NCI-H2081 (cell line): Measurements from ENCODE around the gene KRTAP5-4.
"Not testable (repeated sequence)": the region's sequence is repeated elsewhere in the genome, so short reads cannot be mapped to it uniquely, and the experiment has no call there.

ENCODE experiments used
- DNase-seq, 2 experiments: peaks; one replicate each; lab custom pipeline; 2025; lab: John Stamatoyannopoulos, UW

Gene KRTAP5-4

DNA sequence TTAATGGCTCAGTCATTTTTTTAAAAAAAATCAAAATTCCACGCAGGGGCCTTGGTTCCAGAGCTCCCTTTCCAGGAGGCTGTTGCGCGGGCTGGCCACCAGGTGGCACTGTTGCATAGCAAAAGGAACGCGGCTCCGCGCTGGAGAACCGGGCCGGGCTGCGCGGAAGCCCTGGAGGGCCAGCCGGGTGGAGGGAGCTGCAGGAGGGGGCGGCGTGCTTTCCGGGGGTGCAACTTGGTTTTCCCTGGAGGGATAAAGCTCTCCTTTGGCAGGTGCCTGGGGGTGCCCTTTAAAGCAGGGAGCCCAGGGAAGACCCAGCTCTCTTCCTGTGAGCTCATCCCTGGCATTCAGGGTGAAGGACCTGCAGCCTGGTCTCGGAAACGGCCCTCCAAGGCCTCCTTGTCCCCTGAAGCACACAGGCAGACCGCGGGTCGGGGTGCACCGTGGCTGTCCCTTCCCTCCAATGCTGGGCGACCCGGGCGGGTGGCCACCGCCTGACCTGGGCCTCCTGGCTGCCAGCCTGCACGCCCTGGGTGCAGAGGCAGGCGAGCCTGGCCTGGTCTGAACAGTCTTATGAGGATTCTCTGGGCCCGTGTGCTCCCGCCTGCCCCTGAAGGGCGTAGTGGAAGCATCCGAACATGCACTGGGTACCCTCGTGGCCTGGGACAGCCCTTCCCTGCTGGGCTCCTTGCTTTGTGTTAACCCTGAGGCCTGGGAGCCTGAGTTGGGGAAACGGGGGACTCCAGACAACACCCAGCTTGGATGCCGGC is 31.0 kb upstream of the KRTAP5-4 start:
- peak; percentile 22 to 33 for DNase-seq

DNA sequence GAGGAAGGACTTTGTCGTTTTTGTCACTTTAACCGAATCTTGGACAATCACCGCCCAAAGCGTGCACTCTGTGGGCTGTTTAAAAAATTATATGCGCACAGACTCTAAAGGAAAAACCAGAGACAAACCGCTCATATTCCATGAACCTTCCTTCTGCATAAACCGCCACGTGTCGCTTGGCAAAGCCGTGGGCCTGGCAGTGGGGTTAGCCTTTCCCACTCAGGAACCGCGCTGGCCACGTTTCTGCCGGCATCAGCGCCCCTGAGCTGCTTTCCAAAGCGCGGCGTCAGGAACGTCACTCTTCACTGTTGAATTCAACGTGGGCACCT is 30.5 kb upstream of the KRTAP5-4 start:
- no peak for DNase-seq

DNA sequence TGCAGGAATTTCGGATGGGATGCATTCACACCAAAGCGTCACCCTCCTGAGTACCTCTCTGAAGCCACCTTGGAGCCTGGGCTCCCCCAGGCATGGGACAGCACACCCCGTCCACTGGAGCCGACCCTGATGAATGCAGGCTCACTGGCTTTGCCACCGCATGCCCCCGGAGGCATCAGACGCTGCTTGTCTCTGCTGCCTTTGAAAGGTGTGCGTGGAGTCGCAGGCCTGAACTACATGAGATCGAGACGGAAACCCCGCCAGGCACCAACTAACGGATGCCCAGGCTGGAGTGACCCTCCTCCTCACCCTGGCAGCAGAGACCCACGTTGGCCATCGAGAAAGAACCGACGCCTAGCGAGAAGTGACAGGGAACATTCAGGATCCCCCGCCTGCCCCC is 30.1 kb upstream of the KRTAP5-4 start:
- DNase-seq = no peak

DNA sequence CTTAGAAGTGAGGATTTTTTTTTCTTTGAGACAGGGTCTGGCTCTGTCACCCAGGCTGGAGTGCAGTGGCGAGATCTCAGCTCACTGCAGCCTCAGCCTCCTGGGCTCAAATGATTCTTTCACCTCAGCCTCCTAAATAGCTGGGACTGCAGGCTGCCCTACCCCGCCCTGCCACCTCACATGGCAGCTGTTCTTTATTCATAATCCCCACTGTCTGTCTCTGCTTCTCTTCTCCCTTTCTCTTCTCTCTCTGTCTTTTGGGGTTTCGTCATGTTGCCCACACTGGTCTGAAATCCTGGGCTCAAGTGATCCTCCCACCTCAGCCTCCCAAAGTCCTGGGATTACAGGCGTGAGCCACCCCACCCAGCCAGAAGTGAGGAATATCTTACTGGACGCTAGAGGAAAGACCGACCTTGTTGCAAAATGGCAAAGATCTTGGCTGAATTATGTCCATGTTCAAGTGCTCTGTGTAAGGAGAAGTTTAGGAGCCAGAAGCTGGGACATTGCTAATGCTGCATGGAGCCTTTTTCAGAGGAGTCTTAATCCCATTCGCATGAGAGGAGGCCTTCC is 29.6 kb upstream of the KRTAP5-4 start:
- no peak for DNase-seq

DNA sequence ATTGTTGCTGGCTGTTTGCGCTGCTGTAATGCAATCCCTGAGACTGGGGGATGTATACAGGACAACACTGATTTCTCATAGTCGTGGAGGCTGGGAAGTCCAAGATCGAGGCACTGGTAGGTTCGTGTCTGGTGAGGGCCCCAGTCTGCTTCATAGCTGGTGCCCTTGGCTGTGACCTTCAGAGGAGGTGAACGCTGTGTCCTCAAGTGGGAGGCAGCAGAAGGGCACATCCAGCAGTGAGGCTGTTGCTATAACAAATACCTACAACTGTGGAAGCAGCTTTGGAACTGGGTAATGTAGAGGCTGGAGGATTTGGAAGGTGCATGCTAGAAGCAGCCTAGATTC is 29.0 kb upstream of the KRTAP5-4 start:
- DNase-seq = no peak

DNA sequence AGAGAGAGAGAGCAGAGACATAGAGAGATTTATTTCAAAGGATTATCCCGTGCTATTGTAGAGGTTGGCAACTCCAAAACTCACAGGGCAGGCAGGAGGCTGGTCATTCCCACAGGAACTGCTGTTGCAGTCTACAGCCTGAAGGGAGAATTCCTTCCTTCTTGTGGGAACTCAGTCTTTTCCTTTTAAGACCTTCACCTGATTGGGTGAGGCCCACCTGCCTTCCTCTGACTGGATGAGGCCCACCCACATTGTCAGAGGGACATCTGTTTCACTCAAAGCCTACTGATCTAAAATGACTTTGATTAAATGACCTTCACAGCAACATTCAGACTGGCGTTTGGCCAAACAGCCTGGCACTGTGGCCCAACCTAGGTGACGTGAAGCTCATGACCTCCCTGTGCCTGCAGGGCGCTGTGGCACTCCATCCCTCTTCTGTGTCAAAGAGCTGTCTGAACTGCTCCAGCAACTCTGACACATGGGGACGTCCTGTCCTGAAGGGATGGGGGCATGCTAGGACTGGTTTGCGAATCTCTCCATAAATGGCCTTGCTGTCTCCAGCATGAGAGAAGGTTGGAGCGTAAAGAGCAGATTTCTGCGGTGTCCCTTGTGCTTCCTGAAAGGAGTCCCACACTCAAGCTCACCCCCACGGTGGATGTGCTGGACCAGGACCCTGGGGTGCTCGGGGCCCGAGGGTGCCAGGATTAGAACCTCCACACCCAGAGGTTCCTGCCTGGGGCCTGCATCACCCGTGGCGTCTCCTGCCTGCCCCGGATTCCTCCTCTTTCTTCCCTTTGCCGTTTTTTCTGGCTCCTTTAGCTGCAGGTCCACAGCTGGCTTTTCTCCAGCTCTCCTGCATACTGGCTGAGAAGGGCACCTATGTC is 28.3 kb upstream of the KRTAP5-4 start:
- DNase-seq = no peak

DNA sequence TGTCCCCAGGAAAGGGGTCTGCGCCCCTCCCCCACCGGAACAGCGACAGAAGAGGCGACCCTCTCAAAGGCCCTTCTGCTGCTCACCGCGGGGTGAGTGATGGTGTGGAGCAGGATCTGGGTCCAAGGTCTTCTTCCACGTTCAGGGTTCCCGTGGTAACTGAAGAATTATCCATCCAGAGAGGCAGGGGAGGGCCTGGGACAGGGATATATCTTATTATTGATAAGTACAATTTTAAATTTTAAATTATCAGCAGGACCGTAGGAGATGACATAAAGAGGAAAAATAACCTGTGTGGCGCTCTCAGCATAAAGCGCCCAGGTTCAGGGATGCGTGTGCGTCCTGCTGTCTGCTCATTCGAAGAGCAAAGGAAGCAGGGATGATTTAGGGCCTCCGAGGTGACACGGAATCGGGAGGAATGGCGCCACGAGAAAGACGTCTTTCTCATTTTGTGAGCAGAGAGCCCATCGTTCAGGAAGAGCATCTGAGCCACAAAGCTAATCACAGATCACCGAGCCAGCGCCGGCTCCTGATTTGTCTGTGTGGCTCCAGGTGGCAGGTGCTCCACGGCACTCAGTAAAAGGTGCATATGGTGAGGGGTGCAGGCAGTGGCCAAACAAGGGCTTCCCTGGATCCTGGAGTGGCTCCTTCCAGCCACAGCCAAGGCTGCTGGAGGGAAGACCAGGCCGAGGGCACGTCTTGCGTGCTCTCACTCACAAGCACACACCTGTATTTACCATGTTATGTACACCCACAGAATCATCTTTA is 26.9 kb upstream of the KRTAP5-4 start:
- DNase-seq = no peak

DNA sequence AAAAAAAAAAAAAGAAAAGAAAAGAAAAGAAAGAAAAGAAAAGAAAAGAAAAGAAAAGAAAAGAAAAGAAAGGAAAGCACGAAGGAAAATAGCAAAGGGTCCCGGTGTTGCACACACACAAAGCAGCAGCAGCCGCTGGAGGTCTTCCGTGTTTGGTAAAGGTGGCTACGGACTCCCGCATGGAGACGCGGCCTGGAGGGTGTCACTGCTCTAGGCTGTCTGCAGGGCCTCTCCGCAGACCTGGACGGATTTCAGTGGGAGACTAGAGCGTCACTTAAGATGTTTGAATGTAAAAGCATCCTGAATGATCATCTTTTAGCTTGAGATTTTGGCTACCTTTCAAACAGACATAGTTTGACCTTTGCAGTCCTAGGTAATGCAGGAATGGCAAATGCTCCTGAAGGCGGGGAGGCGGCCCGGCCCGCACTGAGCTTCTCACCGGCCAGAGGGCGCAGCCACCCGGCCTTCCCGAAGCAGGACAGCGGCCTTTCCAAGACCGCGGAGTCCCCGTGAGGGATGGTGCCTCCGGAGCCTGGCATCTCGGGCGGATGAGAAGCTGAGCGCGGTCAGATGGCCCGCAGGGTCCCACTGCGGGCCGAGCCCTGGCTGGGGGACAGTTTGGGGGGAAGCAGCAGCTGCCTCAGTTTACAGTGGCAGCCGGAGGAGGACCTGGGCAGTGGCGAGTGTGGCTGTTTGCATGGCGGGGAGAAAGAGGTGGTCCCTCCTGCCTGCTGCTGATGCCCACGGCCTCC is 26.1 kb upstream of the KRTAP5-4 start:
- DNase-seq = no peak

DNA sequence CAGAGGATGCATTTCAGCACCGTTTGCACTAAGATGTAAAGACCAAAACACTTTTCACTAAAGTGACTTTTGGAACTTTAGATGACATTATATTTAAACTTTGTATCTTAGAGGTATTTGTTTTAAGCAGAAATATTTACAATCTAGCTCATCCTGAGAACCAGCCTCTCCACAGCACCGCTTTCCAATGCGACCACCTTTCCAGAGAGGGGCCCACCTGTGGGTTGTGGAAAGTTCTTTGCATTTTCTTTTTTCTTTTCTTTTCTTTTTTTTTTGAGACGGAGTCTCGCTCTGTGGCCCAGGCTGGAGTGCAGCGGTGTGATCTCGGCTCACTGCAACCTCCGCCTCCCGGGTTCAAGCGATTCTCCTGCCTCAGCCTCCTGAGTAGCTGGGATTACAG is 24.6 kb upstream of the KRTAP5-4 start:
- DNase-seq = not testable (repeated sequence)

DNA sequence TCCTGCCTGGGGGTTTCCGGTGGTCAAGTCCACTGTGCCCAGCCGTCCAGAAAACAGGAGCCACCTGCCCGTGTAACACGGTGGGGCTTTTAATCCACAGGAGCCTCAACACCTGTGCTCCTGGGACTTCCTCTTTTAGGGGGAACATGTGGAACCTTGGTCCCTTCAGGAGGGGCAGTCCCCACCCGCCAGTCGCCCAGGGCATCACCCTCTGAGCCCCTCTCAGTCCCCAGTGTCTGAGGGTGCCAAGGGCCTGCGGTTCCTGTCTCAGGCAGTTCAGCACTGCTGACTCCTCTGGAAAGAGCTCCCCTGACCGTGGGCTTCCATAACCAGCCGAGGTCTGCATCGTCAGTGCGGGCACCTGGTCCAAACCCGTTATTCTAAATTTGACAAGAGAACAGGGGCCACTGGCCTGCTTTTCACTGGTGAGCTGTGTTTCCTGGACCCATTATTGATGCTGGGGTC is 23.5 kb upstream of the KRTAP5-4 start:
- DNase-seq = no peak

DNA sequence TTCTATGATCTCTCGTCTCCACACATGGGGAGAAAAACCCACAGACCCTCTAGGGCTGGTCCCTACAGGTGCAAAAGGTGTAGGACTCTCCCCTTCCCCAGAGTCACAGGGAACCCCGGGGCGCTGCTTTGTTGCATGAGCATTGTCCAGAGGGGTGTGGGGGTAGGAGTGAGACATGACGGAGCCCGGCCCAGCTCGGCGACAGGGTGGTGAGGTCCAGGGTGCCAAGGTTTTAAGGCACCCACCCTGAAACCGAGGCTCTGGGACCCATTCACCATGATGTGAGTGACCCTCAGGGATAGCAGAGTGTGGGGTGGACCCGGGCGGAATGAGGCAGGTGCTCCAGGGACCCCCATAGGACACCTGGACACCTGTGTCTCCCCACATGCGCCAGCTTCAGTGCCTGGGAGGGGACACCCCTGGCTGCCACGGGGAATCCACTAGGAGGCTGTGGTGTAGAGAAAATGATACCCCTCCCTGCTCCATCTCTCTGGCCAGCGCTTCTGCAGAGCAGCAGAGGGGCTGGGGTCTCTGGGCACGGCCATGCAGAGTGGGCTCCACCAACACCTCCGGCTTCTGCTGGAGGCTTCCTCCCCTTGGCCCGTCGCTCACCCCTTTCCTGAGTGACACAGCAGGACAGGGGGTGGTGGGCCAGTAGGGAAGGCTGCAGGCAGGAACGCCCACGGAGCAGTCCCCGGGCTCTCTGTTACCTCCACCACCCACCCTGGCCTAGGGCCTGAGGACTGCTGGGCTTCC is 22.8 kb upstream of the KRTAP5-4 start:
- no peak for DNase-seq

DNA sequence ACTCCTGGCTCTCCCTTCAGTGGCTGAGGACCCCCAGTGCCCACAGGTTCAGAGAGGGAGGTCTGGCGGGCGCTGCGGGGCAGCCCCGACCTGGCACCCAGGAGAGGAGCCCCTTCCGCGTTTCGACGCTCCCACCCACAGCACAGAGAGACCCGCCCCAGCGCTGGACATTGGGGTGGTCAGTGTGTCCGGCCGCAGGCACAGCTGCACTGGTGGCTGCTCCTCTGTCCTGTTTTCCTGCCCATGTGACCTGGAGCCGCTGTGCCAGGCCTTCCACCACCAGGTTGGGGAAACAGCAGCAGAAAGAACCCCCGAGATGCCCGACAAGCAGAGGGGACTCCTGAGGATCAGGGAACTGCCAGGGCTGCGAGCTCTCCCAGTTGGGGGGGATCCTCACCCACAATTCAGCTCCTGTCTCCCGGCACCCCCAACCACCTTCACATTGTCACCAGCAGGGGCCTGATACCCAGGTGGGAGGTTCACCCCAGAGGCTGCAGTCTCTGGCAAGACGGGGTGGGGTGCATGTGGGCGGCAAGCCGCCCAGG is 21.3 kb upstream of the KRTAP5-4 start:
- no peak for DNase-seq

DNA sequence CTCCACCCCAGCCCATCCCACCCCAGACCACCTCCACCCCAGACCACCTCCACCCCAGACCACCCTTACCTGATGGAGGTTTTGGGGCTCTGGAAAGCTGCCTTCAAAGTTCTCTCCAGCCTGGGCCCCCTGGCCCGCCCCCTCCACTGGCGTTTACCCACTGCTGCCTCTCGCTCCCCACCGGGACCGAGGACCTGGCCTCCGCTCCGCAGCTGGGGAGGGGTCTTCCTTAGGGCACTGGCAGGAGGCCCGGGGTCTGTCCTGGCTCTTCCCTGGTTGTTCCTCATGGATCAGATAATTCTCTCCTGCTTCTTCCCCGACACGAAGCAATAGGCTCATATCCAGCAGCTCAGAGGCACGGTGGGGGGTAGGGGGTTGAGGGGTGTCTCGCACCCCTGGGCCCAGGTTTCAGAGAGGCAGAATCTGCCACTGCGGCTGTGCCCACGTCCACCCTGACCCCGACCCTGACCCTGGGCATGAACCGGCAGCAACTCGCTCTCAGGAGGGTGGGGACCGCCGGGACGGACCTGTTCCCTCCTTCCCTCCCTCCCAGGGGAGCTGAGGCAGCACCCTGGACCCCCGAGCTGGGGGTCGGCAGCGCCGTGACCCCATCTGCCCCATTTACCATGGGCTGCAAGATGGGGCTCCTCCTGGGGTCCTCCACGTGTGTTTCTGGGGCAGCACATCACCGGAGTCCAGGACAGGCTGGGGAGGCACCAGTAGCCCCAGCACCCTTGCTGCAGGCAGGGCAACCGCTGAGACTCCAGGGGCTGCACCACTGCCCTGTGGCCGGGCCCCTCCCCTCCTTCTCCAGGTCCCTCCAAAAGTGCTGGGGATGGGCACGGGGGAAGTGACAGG is 20.6 kb upstream of the KRTAP5-4 start:
- no peak for DNase-seq

DNA sequence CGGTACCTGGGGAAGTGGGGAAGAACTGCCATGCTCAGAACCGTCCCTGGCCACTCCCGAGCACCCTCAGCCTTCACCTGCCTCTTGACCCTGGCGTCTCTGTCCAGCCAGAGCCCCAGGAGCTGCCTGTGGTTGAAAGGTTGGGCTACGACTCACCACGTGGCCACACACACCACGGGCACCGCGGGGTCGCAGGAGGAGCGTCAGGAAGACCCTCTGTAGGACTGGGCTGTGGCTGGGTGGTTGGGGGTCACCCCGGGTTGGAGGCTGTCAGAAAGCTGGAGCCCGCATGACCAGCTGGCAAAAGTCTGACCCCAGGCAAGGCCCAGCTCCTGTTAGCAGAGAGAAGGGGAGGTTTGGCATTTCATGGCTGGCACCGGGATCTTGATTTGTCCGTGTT is 19.2 kb upstream of the KRTAP5-4 start:
- no peak for DNase-seq

DNA sequence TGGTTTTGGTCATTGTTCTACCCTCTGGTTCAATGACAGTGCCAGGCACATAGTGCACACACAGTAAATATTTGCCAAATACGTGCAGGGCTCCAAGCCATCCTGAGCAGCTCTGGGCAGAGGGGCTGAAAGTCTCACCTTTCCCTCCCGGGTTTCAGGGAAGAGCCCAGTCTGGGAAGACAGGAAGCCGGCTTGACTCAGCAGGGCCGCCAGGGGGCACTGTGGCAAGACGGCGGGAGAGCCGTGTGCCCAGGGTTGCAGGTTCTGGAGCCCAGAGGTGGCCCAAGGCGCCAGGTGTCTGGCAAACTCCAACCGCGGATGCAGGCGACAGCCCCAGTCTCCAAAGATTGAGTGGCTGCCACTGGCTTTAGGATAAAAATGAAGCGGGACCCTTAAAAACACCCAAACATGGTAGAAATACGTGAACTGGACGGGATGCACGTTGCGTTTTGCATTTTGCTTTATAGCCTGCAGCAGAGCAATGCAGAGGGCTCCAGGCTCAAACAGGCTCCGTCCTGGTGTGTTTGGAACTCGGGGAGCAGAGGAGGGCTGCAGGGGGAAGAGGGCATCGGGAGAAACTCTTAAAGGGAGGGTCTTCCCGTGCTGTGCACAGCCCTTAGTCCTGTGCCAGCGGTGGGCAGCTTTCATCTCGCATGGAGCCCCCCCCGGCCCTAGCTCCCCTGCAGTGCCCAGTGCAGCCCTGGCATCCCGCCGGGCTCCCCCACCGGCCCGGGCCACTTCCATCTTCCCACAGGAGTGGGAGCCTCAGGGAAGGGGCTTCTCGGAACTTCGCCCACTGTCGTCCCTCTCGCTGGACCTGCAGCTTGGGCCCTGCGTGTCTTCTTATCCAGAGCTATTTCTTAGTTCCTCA is 18.4 kb upstream of the KRTAP5-4 start:
- peak in 1 of 2 experiments; percentile 39 for DNase-seq

DNA sequence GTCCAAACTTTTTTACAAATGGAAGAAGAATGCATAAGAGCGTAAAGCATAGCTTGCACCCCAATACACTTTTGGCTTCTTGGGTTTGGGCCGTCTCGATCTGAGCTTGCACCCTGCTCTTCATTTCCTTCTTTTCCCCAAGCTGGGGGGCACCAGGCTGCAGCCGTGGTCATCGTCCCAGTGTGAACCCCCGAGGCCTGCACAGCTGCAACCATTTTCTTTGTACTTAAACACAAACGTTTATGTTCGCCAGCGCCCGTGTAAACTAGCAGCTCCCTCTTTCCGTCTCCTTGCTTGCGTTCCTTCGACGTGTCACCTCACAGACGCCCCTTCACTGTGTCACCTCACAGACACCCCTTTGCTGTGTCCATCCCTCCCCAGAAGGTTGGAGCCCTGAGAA is 17.7 kb upstream of the KRTAP5-4 start:
- DNase-seq = no peak

DNA sequence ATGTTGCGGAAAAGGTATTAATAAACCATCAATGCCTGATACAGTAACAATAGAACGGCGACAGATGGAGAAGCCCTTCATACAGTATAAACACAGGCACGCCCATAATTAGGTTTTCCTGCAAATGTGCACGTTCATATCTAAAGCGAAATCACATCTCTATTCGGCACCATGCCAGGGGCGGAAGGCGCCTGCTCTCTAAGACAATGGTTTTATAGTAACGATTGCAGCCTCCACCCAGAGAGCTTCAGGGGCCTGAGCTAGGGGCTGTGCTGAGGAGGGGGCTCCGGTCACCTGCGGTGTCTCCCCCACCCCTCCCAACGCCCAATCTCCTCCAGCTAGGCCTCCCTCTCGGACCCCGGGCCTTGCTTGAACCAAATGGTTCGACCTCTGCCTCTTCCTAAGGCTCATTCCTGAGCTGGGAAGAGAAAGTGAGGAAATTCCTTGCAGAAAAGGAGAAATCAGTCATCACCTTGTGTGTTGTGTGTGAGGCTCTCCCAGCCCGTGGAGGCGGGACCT is 17.2 kb upstream of the KRTAP5-4 start:
- peak; percentile 73 to 87 for DNase-seq

DNA sequence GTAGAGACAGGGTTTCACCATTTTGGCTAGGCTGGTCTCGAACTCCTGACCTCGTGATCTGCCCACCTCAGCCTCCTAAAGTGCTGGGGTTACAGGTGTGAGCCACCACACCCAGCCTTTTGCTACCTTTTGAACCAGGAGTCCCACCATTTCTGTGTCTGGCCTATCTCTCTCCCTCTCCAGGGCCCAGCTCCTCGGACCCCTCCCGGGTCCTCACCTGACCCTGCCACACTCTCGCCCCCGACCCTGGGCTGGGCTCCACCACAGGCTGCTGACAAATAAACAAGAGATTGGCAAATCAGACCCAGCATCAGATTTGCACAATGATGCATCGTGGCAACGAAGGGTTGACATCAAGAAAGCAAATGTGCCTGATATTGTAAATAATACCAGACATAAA is 16.4 kb upstream of the KRTAP5-4 start:
- no peak for DNase-seq
